Epithelial cell of proximal tubule (primary cell): ENCODE results near the gene SMIM5. TPM values are rescaled to one million over a fixed set of nuclear protein-coding genes. Genes with fewer than 3 reads are reported as not detected.
"Not testable (repeated sequence)": the region's sequence is repeated elsewhere in the genome, so short reads cannot be mapped to it uniquely, and the experiment has no call there.

Experiments used
- DNase-seq: peaks from one replicate; pipeline ENCODE4 v3.0.0-alpha.2; 2011; ENCODE audit warnings: low read depth
- H3K4me3 ChIP-seq: 2 replicates; pipeline ENCODE4 v1.5.1; 2011; ENCODE audit warnings: low read depth, mild to moderate bottlenecking, low read length
- total RNA-seq: library from RNA; depleted of rRNA; stranded (reverse); fragments of >200 nt; gene quantifications from 2 replicates; pipeline ENCODE4 v1.2.3, GENCODE V29; 2015
- TF ChIP-seq, protein P1 (sequence below): conservative IDR thresholded peaks from 2 replicates; pipeline ENCODE4 v1.5.1; 2012; ENCODE audit warnings: low read depth, mild to moderate bottlenecking, low read length

The SMIM5 gene
- total RNA-seq, 1 donor from 2014 or later: 0.63 TPM

DNA sequence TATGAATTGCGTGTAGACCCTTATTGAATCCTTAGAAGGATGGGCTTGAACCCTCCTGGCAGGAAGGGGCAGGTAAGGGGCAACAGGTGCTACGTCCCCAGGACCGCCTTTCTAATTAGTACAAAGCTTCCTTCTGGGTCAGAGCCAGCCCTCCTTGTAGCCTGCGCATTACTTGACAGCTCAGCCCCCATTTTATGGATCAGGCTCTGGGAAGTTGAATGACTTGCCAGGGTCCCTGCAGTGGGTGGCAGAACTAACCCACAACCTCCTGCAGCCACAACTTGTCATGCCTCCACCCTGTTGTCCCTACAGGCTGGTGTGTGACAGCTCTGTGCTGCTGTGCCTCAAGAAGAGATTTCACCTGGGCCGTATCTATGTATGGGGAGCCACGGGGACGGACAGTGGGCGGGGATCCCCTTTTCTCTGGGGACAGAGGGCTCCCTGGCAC lies 42.9 kb upstream of the SMIM5 start:
- no peak for DNase-seq
- no peak overlapping the region for H3K4me3 ChIP-seq
- TF ChIP-seq, protein P1, sequence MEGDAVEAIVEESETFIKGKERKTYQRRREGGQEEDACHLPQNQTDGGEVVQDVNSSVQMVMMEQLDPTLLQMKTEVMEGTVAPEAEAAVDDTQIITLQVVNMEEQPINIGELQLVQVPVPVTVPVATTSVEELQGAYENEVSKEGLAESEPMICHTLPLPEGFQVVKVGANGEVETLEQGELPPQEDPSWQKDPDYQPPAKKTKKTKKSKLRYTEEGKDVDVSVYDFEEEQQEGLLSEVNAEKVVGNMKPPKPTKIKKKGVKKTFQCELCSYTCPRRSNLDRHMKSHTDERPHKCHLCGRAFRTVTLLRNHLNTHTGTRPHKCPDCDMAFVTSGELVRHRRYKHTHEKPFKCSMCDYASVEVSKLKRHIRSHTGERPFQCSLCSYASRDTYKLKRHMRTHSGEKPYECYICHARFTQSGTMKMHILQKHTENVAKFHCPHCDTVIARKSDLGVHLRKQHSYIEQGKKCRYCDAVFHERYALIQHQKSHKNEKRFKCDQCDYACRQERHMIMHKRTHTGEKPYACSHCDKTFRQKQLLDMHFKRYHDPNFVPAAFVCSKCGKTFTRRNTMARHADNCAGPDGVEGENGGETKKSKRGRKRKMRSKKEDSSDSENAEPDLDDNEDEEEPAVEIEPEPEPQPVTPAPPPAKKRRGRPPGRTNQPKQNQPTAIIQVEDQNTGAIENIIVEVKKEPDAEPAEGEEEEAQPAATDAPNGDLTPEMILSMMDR: no peak

DNA sequence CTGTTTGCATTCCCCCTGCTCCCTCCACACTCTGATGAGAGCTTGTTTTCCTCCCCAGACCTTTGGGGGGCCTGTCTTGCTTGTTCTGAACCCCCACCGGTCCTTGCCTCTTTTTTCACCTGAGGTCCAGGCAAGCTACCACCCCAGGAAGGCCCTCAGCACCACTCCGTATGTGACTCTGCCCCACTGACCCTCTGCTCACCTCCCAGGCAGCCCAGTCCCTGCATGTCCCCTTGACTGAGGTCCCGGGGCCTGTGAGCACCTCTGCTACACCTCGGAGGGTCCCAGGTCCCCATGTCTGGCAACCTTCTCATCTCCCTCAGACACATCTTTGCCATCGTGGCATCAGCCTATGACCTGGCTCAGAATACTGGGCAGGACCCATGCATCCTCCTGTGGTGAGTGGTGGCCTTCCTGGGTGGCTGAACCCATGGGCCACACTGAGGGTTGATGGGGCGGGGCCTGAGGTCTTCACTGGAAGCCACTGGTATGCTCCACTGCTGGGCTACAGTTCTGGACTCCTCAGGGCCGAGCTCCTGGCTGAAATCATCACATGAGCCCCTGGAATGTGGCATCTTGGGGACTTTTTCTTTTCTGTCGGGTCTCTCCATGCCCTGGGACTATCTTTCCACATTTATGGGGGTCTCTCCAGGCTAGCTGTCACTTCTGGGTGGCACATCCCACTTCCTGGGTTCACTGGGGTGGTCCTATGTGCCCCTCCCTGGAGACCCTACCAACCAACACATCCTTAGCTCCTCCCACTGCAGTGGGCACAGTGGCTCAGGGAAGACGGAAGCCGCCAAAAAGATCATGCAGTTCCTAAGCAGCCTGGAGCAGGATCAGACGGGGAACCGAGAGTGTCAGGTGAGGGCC lies 42.1 kb upstream of the SMIM5 start:
- TF ChIP-seq, protein P1: no peak
- DNase-seq: no peak

DNA sequence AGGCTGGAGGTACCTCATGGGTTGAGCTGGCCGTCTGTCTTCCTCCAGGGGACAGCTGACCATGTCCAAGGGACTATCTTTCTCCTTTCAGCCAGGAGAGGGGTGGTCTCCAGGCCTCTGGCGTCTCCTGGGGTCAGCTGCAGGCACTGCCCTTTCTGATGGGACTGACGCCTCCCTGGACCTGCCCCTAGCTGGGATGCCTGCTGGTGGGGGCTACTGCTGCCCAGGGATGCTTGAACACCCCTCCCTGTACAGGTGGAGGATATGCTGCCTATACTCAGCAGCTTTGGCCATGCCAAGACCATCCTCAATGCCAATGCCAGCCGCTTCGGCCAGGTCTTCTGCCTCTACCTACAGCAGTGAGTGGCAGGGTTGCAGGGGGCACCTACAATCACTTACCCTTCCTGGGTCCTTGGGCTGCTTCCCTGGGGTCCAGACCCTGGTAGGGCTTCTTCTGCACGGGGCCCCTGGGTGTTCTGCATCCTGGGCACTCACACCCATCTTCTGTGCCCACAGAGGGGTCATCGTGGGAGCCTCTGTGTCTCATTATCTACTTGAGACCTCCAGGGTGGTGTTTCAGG lies 41.4 kb upstream of the SMIM5 start:
- TF ChIP-seq, protein P1: no peak
- no peak for DNase-seq
- H3K4me3 ChIP-seq: no peak overlapping the region

More for the DNA sequence above, 42.1 kb upstream of the SMIM5 start:
- no peak overlapping the region for H3K4me3 ChIP-seq

DNA sequence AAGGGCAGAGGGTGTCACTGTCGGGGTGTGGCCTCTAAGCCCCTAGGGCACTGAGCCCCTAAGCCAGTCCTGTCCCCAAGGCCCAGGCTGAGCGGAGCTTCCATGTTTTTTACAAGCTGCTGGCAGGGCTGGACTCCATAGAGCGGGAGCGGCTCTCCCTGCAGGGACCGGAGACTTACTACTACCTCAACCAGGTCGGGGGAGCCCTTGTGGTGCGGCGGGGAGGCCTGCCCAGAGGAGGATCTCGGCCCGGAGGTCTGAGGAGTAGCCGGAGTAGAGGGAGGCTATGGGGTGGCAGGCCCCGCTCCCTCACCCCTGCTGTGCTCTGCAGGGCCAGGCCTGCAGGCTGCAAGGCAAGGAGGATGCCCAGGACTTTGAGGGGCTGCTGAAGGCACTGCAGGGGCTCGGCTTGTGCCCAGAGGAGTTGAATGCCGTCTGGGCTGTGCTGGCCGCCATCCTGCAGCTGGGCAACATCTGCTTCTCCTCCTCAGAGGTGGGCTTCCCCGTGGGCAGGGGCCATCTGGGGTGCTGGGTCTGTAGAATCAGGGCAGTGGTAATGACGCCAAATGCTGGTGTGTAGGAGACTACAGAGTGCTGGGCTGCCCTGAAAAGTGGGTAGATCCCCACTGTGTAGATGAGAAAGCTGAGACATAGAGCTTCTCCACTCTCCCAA lies 40.8 kb upstream of the SMIM5 start:
- TF ChIP-seq, protein P1: no peak
- H3K4me3 ChIP-seq: no peak overlapping the region
- DNase-seq: no peak

DNA sequence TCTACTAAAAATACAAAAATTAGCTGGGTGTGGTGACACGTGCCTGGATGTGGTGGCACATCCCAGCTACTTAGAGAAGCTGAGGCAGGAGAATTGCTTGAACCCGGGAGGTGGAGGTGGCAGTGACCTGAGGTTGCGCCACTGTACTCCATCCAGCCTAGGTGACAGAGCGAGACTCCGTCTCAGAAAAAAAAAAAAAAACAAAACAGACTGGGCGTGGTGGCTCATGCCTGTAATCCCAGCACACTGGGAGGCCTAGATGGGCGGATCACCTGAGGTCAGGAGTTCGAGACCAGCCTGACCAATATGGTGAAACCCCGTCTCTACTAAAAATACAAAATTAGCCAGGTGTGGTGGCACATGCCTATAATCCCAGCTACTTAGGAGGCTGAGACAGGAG lies 39.8 kb upstream of the SMIM5 start:
- H3K4me3 ChIP-seq, DNase-seq: not testable (repeated sequence)

DNA sequence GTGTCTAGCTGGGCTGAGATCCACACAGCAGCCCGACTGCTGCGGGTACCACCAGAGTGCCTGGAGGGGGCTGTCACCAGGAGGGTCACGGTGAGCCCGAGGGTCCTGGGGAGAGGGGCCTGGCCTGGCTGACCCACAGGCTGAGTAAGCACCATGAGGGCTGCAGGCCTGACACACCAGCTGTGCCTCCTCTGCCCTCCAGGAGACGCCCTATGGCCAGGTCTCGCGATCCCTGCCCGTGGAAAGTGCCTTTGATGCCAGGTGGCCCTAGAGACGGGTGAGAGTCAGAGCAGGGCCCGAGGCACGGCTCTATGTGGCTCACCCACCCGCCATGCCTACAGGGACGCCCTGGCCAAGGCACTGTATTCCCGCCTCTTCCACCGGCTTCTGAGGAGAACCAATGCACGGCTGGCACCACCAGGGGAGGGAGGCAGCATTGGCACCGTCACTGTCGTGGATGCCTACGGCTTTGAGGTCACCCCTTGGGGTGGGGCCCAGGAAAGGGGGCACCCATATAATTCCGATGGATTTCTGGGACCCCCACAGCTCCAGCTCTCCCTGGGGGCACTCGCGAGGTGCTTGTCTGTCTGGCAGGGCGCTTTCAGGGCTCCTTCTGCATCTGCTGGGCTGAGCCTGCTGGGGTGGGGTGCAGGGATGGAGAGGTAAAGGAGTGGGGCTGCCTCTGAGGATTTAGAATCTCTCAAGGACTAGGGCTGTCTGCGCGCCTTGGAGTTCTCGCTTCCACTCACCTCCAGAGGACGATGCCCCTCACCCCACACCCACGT lies 38.5 kb upstream of the SMIM5 start:
- H3K4me3 ChIP-seq: no peak overlapping the region
- TF ChIP-seq, protein P1: no peak
- DNase-seq: no peak
